Tibial nerve (tissue), 4 donors: ENCODE results near the gene RSBN1L. TPM values are rescaled to one million over a fixed set of nuclear protein-coding genes. Genes with fewer than 3 reads are reported as not detected.

ENCODE experiments used
- DNase-seq, 2 donors: peaks; one replicate each; pipeline ENCODE4 v3.0.0-alpha.2; 2019; ENCODE audit warnings: low spot score in 2 of 2
- H3K27ac ChIP-seq, 4 donors: fragments of 200-600 bp; sonication (generic) in 3 of 4; one replicate each; pipeline ENCODE4 v1.5.1; 2017 to 2019; ENCODE audit warnings: mild to moderate bottlenecking in 1 of 4
- H3K27me3 ChIP-seq, 2 donors: fragments of 200-600 bp; sonication (generic) in 1 of 2; one replicate each; pipeline versions ENCODE4 v1.5.1 to v1.6.0; 2017 to 2019
- H3K36me3 ChIP-seq, 3 donors: fragments of 200-600 bp; sonication (generic); one replicate each; pipeline ENCODE4 v1.5.1; 2018 to 2019
- H3K4me1 ChIP-seq, 4 donors: fragments of 200-600 bp; sonication (generic) in 3 of 4; one replicate each; pipeline ENCODE4 v1.5.1; 2017 to 2019
- H3K4me3 ChIP-seq, 4 donors: fragments of 200-600 bp; sonication (generic) in 3 of 4; one replicate each; pipeline ENCODE4 v1.5.1; 2017 to 2019; ENCODE audit warnings: mild to moderate bottlenecking in 1 of 4, moderate library complexity in 1 of 4
- H3K9me3 ChIP-seq, 4 donors: fragments of 200-600 bp; sonication (generic) in 3 of 4; one replicate each; pipeline ENCODE4 v1.5.1; 2017 to 2019
- CTCF ChIP-seq, 5 experiments: fragments of 200-600 bp in 3 of 5; fragments of 450-650 bp in 2 of 5; sonication (generic) in 3 of 5; IDR thresholded peaks; one replicate each; pipeline ENCODE4 v1.5.1; 2016 to 2019; ENCODE audit warnings: antibody characterized with exemption in 5 of 5, mild to moderate bottlenecking in 3 of 5, moderate library complexity in 2 of 5
- EP300 ChIP-seq, 2 donors: sonication (generic); formaldehyde crosslinking; IDR thresholded peaks; one replicate each; pipeline ENCODE4 v1.6.1; 2017; ENCODE audit warnings: antibody characterized with exemption in 2 of 2, mild to moderate bottlenecking in 1 of 2
- POLR2A ChIP-seq, 2 donors: fragments of 450-650 bp; IDR thresholded peaks; one replicate each; pipeline ENCODE4 v1.6.1; 2017; ENCODE audit warnings: antibody characterized with exemption in 2 of 2, mild to moderate bottlenecking in 2 of 2, moderate library complexity in 2 of 2
- WGBS, 2 donors: methylation state at CpG; one replicate each; pipeline ENCODE4 v1.1.5; 2018; 5-methylcytosine and 5-hydroxymethylcytosine counted together
- total RNA-seq, 4 donors: library from RNA; depleted of rRNA; stranded (reverse); fragments of >200 nt; gene quantifications; one replicate each; pipeline ENCODE4 v1.1.0, GENCODE V29; 2016

RSBN1L gene
- total RNA-seq, 4 donors from 2014 or later: 15.6 to 33.9 (median 29.1) TPM

DNA sequence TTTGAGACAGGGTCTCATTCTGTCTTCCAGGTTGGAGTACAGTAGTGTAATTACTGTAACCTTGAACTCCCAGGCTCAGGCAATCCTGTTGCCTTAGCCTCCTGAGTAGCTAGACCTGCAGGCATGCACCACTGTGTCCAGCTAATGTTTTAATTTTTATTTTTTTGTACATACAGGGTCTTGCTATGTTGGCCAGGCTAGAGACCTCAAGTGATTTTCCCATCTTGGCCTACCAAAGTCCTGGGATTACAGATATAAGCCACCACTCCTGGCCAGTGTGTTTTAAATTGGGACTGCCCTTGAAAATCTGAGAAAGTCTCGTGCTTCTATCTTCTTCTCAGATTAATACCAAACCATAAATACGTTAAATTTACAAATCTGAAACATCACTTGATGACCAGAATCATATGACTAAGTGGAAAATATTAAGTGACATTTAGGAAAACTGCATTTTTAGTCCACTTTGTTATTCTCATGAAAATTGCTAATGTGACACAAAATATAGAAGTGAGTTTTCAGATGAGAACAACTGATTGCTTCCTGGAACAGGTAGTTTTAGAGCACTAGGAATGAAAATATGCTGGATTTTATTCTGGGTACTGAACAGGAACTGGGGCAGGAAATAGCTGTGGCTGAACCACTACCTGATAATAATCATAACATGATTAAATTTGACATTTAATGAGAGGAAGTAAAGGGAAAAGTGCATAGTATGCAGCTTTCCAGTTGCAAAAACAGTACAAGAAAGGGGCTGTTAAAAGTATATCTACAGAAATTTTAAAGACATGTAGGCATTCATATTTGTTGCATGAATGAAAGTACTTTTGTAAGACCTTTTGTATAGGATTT lies 106.5 kb downstream of the RSBN1L start:
- DNase-seq: no peak
- Histone ChIP-seq H3K36me3 (peaks cover 0 to 7% (median 0%) of the 10 kb centered on the region in 3 donors), H3K27ac (no peak overlapping the region), H3K9me3 (peaks cover 0 to 22% (median 7%) of the 10 kb centered on the region in 4 donors), H3K4me3 (no peak overlapping the region), H3K4me1 (peaks cover 0 to 9% (median 4%) of the 10 kb centered on the region in 4 donors), H3K27me3 (no peaks in the 10 kb centered on the region)
- TF ChIP-seq POLR2A (IDR thresholded peaks at IDR 0.05): no peak
- WGBS, 2 donors: 86 to 93% methylated on average over 2 of the region's 2 CpGs

DNA sequence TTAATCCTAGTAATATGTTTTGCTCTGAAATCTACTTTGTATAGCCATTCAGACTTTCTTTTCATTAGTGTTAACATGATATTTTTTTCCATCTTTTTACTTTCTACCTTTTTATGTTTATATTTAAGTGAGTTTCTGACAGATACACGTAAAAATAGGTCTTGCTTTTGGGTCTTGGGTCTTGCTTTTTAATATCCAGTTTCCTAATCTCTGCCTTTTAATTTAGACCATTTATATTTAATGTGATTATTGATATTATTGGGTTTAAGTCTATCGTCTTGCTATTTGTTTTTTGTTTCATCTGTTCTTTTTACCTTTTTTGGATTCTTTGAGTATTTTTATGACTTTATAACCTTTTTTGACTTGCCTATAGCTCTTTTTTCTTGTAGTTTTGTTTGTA lies 110.2 kb downstream of the RSBN1L start:
- Histone ChIP-seq H3K27me3 (no peaks in the 10 kb centered on the region), H3K36me3 (peaks cover 0 to 7% (median 0%) of the 10 kb centered on the region in 3 donors), H3K4me3 (no peak overlapping the region), H3K9me3 (peaks cover 0 to 33% (median 10%) of the 10 kb centered on the region in 4 donors), H3K27ac (no peak overlapping the region), H3K4me1 (no peaks in the 10 kb centered on the region)
- WGBS, 2 donors: 93 to 95% methylated on average over 2 of the region's 2 CpGs
- no peak for TF ChIP-seq CTCF (IDR thresholded peaks at IDR 0.05)
- TF ChIP-seq EP300 (IDR thresholded peaks at IDR 0.05): no peak
- TF ChIP-seq POLR2A (IDR thresholded peaks at IDR 0.05): no peak
- DNase-seq: no peak

DNA sequence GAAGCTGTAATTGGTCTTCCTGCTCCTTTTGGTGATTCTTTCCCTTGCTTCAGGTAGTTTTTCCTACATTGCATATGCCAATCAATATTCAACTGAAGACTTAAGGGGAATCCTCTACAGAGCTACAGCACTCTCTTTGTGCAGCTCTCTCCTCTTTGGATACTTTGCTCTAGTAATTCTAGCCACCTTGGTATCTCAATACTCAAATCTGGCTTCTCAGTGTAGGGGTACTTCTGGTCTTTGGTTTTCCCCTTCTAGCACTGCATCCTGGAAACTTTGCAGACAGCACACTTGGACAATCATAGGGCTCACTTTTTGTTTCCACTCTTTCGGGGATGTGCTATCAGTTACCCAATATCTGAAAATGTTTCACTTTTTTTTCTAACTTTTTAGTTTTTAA lies 112.3 kb downstream of the RSBN1L start:
- no peak for DNase-seq
- Histone ChIP-seq H3K27me3 (no peaks in the 10 kb centered on the region), H3K27ac (no peak overlapping the region), H3K9me3 (peaks cover 0 to 33% (median 10%) of the 10 kb centered on the region in 4 donors), H3K4me1 (peaks cover 0 to 5% (median 0%) of the 10 kb centered on the region in 4 donors), H3K36me3 (peaks cover 0 to 7% (median 0%) of the 10 kb centered on the region in 3 donors), H3K4me3 (no peak overlapping the region)
- 97 to 98% methylated on average over 1 of the region's 1 CpG for WGBS, 2 donors
- TF ChIP-seq CTCF (IDR thresholded peaks at IDR 0.05) (no peak), EP300 (IDR thresholded peaks at IDR 0.05) (no peak), POLR2A (IDR thresholded peaks at IDR 0.05) (no peak)

GRCh38 chr7:77811516-77812289 lies 115.4 kb downstream of the RSBN1L start:
- H3K27me3 ChIP-seq: no peaks in the 10 kb centered on the region
- peaks cover 0 to 5% (median 0%) of the 10 kb centered on the region in 4 donors for H3K4me1 ChIP-seq
- peaks cover 0 to 25% (median 9%) of the 10 kb centered on the region in 4 donors for H3K9me3 ChIP-seq
- H3K36me3 ChIP-seq: peaks cover 0 to 10% (median 0%) of the 10 kb centered on the region in 3 donors
- no peak overlapping the region for H3K4me3 ChIP-seq
- no peak overlapping the region for H3K27ac ChIP-seq
- TF ChIP-seq CTCF (IDR thresholded peaks at IDR 0.05): no peak
- TF ChIP-seq EP300 (IDR thresholded peaks at IDR 0.05): no peak
- TF ChIP-seq POLR2A (IDR thresholded peaks at IDR 0.05): no peak
- WGBS, 2 donors: 75 to 88% methylated on average over 2 of the region's 2 CpGs
- no peak for DNase-seq

GRCh38 chr7:77812290-77812685 lies 116.0 kb downstream of the RSBN1L start:
- TF ChIP-seq EP300 (IDR thresholded peaks at IDR 0.05): no peak
- no peak for TF ChIP-seq POLR2A (IDR thresholded peaks at IDR 0.05)
- no peak for TF ChIP-seq CTCF (IDR thresholded peaks at IDR 0.05)
- WGBS, 2 donors: 76 to 94% methylated on average over 1 of the region's 1 CpG
- DNase-seq: no peak

More at GRCh38 chr7:77812290-77812685, 116.0 kb downstream of the RSBN1L start:
- no peak overlapping the region for H3K27ac ChIP-seq
- H3K27me3 ChIP-seq: no peaks in the 10 kb centered on the region
- peaks cover 0 to 23% (median 6%) of the 10 kb centered on the region in 4 donors for H3K9me3 ChIP-seq
- H3K4me3 ChIP-seq: no peak overlapping the region
- peaks cover 0 to 5% (median 0%) of the 10 kb centered on the region in 4 donors for H3K4me1 ChIP-seq
- H3K36me3 ChIP-seq: peaks cover 0 to 16% (median 0%) of the 10 kb centered on the region in 3 donors
